ENCODE data around the gene DRC7.

The DRC7 gene

DNA sequence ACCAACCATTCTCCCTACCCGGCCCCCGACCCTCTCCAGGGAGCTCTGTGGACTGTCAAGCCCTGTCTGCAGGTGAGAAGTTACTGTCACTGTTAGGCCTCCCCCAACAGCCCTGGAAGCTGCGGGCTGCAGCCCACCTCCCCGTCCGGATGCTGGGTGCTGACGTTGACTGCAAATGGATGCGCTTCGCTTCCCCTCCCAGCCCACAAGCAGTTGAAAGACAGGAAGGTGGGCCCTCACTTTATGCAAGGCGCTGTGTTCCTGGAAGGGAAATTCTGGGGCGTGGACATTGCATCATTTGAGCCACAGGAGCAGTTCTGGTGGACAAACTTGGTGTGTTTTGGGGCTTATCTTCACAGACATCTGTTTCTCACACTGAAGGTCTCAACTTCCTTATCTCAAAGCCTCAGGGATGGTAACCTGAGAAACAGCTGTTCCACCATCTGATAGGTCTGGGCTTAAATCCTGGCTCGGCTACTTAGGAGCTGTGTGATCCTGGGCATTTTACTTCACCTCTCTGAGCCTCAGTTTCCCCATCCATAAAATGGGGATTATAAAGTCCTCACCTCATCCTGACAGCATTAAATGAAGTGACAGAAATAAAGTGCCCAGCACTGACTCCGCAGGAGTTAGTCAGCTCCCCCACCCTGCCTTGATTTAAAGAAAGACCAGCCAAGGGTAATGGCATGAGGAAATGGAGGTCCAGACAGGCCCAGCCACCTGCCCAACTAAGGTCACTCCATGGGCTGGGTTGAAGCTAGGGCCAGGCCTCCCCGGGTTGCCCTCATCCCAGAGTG lies 4.6 kb upstream of the DRC7 start:
- TF ChIP-seq, protein P1, sequence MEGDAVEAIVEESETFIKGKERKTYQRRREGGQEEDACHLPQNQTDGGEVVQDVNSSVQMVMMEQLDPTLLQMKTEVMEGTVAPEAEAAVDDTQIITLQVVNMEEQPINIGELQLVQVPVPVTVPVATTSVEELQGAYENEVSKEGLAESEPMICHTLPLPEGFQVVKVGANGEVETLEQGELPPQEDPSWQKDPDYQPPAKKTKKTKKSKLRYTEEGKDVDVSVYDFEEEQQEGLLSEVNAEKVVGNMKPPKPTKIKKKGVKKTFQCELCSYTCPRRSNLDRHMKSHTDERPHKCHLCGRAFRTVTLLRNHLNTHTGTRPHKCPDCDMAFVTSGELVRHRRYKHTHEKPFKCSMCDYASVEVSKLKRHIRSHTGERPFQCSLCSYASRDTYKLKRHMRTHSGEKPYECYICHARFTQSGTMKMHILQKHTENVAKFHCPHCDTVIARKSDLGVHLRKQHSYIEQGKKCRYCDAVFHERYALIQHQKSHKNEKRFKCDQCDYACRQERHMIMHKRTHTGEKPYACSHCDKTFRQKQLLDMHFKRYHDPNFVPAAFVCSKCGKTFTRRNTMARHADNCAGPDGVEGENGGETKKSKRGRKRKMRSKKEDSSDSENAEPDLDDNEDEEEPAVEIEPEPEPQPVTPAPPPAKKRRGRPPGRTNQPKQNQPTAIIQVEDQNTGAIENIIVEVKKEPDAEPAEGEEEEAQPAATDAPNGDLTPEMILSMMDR (conservative IDR thresholded peaks at IDR 0.05; ENCODE audit: low read length): no peak
- DNase-seq (ENCODE audit: low read depth): no peak
- H3K4me3 ChIP-seq (ENCODE audit: low read length): no peak overlapping the region

DNA sequence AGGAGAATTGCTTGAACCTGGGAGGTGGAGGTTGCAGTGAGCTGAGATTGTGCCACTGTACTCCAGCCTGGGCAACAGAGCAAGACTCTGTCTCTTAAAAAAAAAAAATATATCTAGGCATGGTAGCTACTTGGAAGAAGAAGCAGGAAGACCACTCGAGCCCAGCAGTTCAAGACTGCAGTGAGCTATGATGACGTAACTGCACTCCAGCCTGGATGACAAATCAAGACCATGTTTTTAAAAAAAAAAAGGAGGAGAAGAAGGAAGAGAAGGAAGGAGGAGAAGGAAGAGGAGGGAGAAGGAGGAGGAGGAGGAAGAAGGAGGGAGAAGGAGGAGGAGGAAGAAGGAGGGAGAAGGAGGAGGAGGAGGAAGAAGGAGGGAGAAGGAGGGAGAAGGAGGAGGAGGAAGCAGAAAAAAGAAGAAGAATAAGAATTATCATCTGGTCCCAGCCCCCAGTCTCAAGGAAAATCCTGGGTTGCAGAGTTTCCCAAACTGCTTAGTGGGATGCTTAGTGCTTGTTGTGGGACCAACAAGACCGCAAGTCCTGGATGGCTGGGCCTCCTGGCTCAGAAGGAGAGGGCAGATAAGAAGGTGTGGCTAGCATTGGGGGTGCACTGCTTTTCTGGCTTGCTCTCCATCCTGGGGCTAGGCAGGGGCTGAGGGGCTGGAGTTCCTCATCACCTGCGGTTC lies 3.7 kb upstream of the DRC7 start:
- TF ChIP-seq, protein P1 (conservative IDR thresholded peaks at IDR 0.05; ENCODE audit: low read length): no peak
- no peak overlapping the region for H3K4me3 ChIP-seq (ENCODE audit: low read length)
- no peak for DNase-seq (ENCODE audit: low read depth)

DNA sequence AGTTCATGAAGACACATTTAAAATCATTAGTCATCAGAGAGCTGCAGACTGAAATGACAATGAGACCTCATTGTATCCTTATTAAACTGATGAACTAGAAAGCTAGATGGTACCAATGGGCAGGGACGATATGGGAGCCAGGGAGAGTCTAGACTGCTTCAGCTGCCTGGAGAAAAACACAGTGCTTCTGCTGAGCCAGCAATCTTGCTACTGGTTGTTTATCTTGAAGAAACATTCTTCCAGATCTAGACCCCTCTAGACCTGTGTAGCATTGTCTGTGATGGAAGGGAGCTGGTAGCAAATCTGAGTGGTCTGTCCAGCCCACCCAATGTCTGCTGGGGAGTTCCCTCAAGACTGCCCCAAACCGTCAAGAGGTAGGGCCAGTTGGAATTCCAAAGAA lies 2.0 kb upstream of the DRC7 start:
- H3K4me3 ChIP-seq (ENCODE audit: low read length): no peak overlapping the region

DNA sequence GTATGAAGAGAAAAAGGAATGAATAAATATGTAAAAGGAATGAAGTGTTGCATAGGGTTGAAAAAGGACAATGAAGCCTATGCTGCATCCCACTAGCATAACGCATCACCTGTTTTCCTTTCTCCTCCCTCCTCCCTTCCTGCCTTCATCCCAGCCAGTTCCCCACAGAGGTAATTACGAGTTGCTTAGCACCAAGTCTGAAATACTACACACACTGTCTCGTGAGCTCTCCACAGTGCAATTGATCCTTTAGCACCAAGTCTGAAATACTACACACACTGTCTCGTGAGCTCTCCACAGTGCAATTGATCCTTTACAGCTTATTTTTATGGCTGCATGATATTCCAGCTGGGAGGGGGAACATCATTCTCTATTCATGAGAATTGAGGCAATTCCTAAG lies 1.1 kb upstream of the DRC7 start:
- no peak overlapping the region for H3K4me3 ChIP-seq (ENCODE audit: low read length)
- no peak for DNase-seq (ENCODE audit: low read depth)
- TF ChIP-seq, protein P1 (conservative IDR thresholded peaks at IDR 0.05; ENCODE audit: low read length): no peak

More for the DNA sequence above, 2.0 kb upstream of the DRC7 start:
- DNase-seq (ENCODE audit: low read depth): no peak
- TF ChIP-seq, protein P1 (conservative IDR thresholded peaks at IDR 0.05; ENCODE audit: low read length): no peak

DNA sequence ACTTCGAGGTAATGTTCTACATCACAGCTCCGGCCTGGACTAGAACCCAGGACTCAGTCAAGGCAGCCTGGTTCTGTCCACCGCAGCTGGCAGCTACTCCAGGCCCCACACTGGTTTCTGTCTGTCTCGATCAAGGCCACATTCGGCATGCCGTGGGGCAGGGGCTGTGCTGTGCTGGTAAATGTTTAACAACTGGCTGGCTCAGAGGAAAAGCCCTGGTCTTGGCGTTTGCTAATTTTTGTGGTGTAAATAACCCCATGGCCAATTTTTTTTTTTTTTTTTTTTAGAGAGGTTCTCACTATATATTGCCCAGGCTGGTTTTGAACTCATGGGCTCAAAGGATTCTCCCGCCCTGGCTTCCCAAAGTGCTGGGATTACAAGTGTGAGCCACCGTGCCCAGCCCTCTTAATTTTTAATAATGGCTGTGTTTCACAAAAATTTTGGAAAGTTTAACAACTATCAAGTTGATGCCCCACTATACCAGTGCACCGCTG lies 328 bp upstream of the DRC7 start:
- TF ChIP-seq, protein P1 (conservative IDR thresholded peaks at IDR 0.05; ENCODE audit: low read length): no peak
- DNase-seq (ENCODE audit: low read depth): no peak
- H3K4me3 ChIP-seq (ENCODE audit: low read length): no peak overlapping the region

DNA sequence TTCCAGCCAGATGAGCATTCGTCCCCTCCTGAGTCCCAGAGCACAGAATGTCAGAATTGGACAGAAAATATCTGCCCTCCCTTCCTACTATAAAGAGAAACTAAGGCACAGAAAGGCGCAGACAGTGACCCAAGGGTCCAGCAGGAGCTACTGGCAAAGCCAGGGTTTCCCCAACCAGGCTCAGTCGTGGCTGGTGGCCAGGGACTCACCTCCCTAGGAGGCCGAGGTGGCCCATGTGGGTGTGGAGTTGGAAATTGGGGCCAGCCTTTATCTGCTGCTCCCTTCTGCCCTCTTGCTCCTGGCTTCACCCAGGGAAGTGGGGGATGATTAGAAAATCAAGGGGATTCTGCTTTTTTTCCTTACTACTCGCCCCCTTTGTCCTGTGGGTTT lies 1.1 kb downstream of the DRC7 start:
- no peak overlapping the region for H3K4me3 ChIP-seq (ENCODE audit: low read length)

More for the DNA sequence above, 1.1 kb downstream of the DRC7 start:
- TF ChIP-seq, protein P1 (conservative IDR thresholded peaks at IDR 0.05; ENCODE audit: low read length): no peak
- no peak for DNase-seq (ENCODE audit: low read depth)
